Raji (cell line): ENCODE data around the gene POLR3F.

ENCODE experiments used
- POLR2A ChIP-seq: IDR thresholded peaks from 2 replicates; pipeline ENCODE4 v1.6.1; 2011; ENCODE audit warnings: low read depth, low read length, control low read depth; ENCODE audit not compliant: insufficient read depth

POLR3F gene

DNA sequence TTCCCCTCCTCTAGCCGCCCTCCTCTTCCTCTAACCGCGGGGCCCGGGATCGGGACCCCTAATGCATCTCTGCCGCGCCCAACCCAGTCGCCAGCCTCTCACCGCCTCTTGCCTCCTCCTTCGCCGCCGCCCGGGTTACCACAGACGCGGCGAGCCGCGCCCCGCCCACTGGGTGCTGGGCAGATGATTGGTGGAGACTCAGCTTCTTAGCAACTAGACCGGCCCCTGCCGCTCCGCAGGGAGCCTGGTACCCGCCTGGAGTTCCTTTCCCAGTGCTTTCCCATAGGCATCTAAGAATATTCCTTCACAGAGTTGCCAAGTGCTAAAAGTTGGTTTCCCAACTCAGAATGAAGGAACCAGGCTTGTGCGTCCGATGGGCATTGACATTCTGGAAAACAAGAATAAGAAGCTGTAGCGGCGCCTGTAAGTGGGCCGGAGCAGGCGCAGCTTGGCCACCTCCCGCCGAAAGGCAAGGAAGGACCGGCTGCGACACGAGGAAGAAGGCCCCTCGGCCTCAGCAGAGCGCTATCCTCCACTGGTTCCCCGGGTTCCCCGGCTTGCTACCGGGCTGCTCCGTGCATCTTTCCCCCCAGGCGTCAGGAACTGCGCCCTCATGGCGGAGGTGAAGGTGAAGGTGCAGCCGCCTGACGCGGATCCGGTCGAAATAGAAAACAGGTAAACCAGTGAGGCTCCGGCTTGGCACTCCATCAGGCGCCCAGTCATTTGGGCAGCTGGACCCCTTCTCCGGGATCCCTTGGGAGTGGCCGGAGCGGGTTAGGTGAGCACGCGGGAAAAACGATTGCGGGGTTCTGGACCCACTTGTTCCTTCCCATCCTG lies at the start of gene POLR3F, which contains the start of gene DZANK1:
Gene POLR3F (plus strand): TSS at position 497 of the 837 bp plus-strand sequence. CDS start 117 bp downstream, at position 614.
Gene DZANK1 (minus strand): TSS at position 137 of the 837 bp plus-strand sequence. CDS start 1,672 bp downstream, outside the sequence.
- TF ChIP-seq POLR2A, result peak; percentile 72

DNA sequence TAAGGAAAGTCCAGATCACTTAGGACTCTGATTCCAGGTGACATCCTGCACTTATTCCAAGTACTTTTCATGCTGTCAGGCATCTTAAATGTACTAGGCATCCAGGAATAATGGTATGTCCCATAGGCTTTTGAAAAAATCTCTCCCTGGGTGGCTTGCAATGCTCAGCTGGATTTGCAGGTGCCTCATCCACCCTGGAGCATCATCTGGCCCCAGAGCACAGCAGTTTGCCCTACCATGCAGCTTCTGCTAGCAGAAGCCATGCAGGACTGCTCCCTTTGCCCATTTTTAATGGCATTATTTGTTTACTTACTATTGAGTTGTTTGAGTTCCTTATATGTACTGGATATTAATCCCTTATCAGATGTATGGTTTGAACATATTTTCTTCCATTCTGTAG lies 45.6 kb upstream of the POLR3F start:
- no peak for TF ChIP-seq POLR2A

DNA sequence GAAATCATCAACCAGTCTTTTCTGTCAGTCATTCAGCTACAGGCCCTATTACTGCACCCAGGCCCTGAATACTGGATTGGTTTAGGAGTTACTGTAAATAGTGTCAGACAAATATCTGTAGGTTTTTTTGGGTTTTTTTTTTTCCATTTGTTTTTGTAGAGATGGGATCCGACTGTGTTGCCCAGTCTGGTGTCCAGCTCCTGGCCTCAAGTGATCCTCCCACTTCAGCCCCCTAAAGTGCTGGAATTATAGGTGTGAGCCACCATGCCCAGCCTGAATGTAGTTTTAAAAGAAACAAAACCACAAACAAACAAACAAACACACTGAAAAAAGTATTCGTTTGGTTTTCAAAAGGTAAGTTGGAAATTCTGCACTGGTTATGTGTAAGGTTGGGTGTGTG lies 40.0 kb upstream of the POLR3F start:
- TF ChIP-seq POLR2A, result no peak

GRCh38 chr20:18428490-18429173 lies 38.6 kb upstream of the POLR3F start:
- no peak for TF ChIP-seq POLR2A

GRCh38 chr20:18430172-18430826 lies 36.9 kb upstream of the POLR3F start:
- no peak for TF ChIP-seq POLR2A

- TF ChIP-seq POLR2A, result no peak
Measured at GRCh38 chr20:18431206-18431605, 36.0 kb upstream of the POLR3F start.

DNA sequence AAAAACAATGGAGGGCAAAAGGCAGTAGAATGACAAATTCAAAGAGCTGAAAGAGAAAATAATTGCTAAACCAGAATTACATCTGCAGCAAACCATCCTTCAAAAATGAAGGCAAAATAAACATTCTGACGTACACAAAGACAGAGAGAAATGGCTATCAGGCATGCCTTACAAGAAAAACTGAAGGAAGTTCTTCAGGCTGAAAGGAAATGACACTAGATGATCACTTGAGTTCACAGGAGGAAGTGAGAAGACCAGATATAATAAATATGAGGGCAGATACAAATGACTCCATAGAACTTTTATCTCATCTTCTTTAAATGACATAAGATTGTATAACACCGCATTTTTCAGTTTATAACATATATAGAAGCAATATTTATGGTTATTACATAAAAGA lies 30.3 kb upstream of the POLR3F start:
- no peak for TF ChIP-seq POLR2A

DNA sequence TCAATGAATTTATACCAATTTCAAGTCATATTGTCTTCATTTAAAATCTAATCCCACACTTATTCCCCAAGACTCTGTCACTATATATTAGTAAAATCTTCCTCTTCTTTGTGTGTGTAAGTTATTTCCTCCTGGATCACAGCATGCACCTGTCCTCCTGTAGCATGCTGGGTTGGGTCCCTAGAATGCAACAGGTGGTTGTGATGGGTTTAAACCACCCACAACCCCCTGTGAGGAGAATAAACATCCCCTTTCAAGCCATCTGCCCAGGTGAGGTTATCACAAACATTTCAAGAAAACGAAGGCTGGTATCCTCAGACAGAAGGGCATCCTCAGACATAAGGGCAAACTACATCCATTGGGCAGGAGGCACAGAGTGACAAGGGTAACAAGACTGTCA lies 26.8 kb upstream of the POLR3F start:
- no peak for TF ChIP-seq POLR2A

DNA sequence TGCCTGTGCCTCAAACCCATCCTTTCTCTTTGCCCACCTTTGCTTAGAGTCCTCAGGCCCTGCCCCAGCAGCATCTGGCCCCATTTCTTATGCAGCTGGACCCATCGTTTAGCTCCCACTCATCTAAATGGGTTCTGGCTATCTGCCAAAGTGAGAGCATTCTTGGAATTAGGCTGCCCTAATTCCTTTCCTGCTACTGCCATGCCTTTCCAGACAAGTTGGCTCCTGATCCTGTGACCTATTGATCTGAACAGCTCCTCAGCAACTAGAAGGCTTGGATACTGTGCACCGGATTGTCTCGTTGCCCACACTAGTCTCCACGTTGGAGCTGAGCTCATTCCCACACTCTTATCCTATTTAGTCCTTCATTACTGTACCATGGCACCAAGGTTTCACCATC lies 23.3 kb upstream of the POLR3F start:
- no peak for TF ChIP-seq POLR2A

- TF ChIP-seq POLR2A, result no peak
Measured at GRCh38 chr20:18456600-18456999, 10.6 kb upstream of the POLR3F start.

GRCh38 chr20:18465536-18466200 lies 1.5 kb upstream of the POLR3F start:
- no peak for TF ChIP-seq POLR2A

GRCh38 chr20:18466574-18466893 lies 656 bp upstream of the POLR3F start:
- peak; percentile 34; the same call in 1 of the 2 replicates for TF ChIP-seq POLR2A

DNA sequence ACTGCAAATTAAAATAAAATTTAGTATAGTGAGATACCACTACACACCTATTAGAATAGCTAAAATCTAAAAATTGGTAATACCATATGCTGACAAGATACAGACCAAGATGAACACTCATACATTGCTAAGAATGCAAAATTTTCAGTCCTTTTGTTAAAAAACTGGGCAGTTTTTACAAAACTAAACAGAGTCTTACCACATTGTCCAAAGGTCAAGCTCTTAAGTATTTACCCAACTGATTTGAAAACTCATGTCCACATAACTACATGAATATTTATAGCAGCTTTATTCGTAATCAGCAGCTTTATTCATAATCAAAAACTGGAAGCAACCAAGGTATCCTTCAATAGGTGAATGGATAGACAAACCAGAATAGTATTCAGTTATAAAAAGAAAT lies 10.0 kb downstream of the POLR3F start:
- TF ChIP-seq POLR2A, result no peak

DNA sequence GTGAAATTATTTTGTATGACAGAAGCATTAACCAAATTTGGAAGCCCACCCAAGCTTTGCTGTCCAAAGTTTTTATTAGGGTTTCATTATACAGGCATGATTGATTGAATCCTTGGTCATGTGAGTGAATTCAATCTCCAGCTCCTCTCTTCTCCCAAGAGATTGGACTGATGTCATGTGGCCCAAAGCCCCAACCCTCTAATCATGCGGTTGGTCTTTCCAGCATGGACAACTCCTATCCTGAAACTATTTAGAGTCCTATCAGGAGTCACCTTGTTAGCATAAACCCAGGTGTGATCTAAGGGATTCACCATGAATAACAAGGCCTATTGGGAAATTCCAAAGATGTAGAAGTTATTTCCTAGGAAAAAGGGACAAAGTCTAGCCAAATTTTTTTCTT lies 10.6 kb downstream of the POLR3F start:
- TF ChIP-seq POLR2A, result no peak

GRCh38 chr20:18481596-18481995 lies 14.4 kb downstream of the POLR3F start:
- no peak for TF ChIP-seq POLR2A

DNA sequence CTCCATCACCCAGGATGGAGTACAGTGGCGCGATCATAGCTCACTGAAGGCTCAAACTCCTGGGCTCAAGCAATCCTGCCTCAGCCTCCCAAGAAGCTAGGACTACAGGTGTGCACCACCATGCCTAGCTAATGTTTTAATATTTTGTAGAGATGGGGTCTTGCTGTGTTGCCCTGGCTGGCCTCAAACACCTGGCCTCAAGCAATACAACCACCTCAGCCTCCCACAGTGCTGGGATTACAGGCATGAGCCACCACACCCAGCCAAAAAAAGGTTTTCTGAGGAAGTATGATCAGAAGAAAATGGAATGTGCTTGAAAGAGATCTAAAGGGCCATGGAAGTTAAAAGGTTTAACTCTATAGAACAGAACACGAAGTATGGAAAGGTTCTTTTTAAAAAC lies 21.1 kb downstream of the POLR3F start:
- TF ChIP-seq POLR2A, result no peak

DNA sequence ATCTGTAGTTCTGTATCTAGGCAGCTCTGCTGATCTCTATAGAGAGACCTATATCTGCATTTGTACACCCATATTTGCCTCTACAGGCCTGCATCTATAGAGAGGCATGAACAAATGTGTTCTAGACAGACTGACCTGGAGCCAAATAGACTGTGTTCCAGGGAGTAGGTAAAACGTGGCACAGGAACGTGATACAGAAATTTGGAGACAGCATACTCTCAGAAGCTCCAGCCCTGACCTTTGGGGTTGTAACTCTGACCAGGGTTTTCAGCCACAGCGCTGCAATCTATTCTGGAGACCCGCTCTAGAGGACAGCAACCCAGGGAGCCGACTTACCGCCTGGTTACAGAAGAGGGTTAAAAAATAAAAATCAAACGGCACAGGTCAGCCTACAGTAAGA lies 28.9 kb downstream of the POLR3F start:
- TF ChIP-seq POLR2A, result no peak
